Limb (tissue), 2 donors: ENCODE results near the gene IGFBPL1.

ENCODE experiments used
- DNase-seq, 2 donors: peaks; one replicate each; pipeline ENCODE4 v3.0.0-alpha.2; 2016; ENCODE audit errors: extremely low spot score in 2 of 2

IGFBPL1 gene

GRCh38 chr9:38357350-38358114, 66.7 kb downstream of the IGFBPL1 start:
- no peak for DNase-seq

DNA sequence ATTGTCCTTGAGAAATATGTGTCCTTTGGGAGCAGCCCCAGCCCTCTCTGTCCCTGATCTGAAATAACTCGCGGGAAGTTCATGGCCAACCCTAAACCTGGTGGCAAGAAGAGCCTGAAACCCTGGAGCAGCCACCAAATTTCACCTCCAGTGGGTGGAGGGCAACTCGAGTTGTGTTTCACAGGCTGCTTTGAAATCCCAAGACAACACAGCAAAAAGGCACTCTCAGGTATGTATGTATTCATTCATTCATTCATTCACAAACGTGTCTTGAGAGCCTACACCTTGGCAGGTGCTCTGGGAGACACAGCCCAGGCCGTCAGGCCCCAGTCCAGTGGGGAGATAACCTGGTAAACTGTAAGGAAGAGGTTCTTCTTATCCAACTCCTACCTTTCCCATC, 67.4 kb downstream of the IGFBPL1 start:
- DNase-seq: no peak
